ENCODE data around the gene SAMM50. TPM values are rescaled to one million over a fixed set of nuclear protein-coding genes. Genes with fewer than 3 reads are reported as not detected.

SAMM50 gene
- total RNA-seq, 1 experiment from 2014 or later, result 55.3 TPM

GRCh38 chr22:44028091-44028490 is 72.8 kb downstream of the SAMM50 start:
- Mint-ChIP-seq H3K4me3 (ENCODE audit: low read depth, unreplicated experiment) (no peak overlapping the region), H3K27me3 (ENCODE audit: unreplicated experiment) (no peaks in the 10 kb centered on the region), H3K4me1 (ENCODE audit: low read depth, unreplicated experiment) (peaks cover 17% of the 10 kb centered on the region), H3K27ac (ENCODE audit: unreplicated experiment) (no peak overlapping the region), H3K36me3 (ENCODE audit: insufficient read depth, unreplicated experiment) (peaks cover 7% of the 10 kb centered on the region), H3K9me3 (ENCODE audit: low read depth, unreplicated experiment) (no peaks in the 10 kb centered on the region)
- TF ChIP-seq CTCF (IDR thresholded peaks at IDR 0.05; ENCODE audit: unreplicated experiment), result no peak
- BruUV-seq (replicated peaks), result no TSS peak
- no peak for DNase-seq
- CTCF ChIA-PET, result interaction anchor here (0.5 kb wide), 1 partner anchor 62 kb away, joined by 3 read pairs; no protein-coding TSS in a partner anchor
- intact Hi-C loops (cut with micrococcal nuclease; ENCODE audit: unreplicated experiment), result no loop called here

- TF ChIP-seq CTCF (IDR thresholded peaks at IDR 0.05; ENCODE audit: unreplicated experiment), result no peak
- H3K27me3 Mint-ChIP-seq (ENCODE audit: unreplicated experiment), result no peaks in the 10 kb centered on the region
- H3K27ac Mint-ChIP-seq (ENCODE audit: unreplicated experiment), result no peak overlapping the region
- CTCF ChIA-PET, result no interaction called here
- H3K4me3 Mint-ChIP-seq (ENCODE audit: low read depth, unreplicated experiment), result no peak overlapping the region
- H3K4me1 Mint-ChIP-seq (ENCODE audit: low read depth, unreplicated experiment), result peaks cover 8% of the 10 kb centered on the region
- intact Hi-C loops (cut with micrococcal nuclease; ENCODE audit: unreplicated experiment), result no loop called here
- H3K36me3 Mint-ChIP-seq (ENCODE audit: insufficient read depth, unreplicated experiment), result peaks cover under 1% of the 10 kb centered on the region
- DNase-seq, result no peak
- H3K9me3 Mint-ChIP-seq (ENCODE audit: low read depth, unreplicated experiment), result no peaks in the 10 kb centered on the region
- BruUV-seq (replicated peaks), result no TSS peak
These were observed 73.8 kb downstream of the SAMM50 start for GRCh38 chr22:44029069-44029468.

- intact Hi-C loops (cut with micrococcal nuclease; ENCODE audit: unreplicated experiment), result no loop called here
- no peak overlapping the region for H3K27ac Mint-ChIP-seq (ENCODE audit: unreplicated experiment)
- TF ChIP-seq CTCF (IDR thresholded peaks at IDR 0.05; ENCODE audit: unreplicated experiment), result no peak
- H3K4me3 Mint-ChIP-seq (ENCODE audit: low read depth, unreplicated experiment), result no peak overlapping the region
- H3K4me1 Mint-ChIP-seq (ENCODE audit: low read depth, unreplicated experiment), result peaks cover 8% of the 10 kb centered on the region
- CTCF ChIA-PET, result no interaction called here
- H3K9me3 Mint-ChIP-seq (ENCODE audit: low read depth, unreplicated experiment), result no peaks in the 10 kb centered on the region
- DNase-seq, result no peak
- H3K27me3 Mint-ChIP-seq (ENCODE audit: unreplicated experiment), result no peaks in the 10 kb centered on the region
- BruUV-seq (replicated peaks), result no TSS peak
- no peaks in the 10 kb centered on the region for H3K36me3 Mint-ChIP-seq (ENCODE audit: insufficient read depth, unreplicated experiment)
These were observed 74.9 kb downstream of the SAMM50 start for GRCh38 chr22:44030051-44030701.

- no TSS peak for BruUV-seq (replicated peaks)
- peaks cover 4% of the 10 kb centered on the region for H3K4me1 Mint-ChIP-seq (ENCODE audit: low read depth, unreplicated experiment)
- TF ChIP-seq CTCF (IDR thresholded peaks at IDR 0.05; ENCODE audit: unreplicated experiment), result no peak
- no peaks in the 10 kb centered on the region for H3K9me3 Mint-ChIP-seq (ENCODE audit: low read depth, unreplicated experiment)
- no peaks in the 10 kb centered on the region for H3K27me3 Mint-ChIP-seq (ENCODE audit: unreplicated experiment)
- H3K36me3 Mint-ChIP-seq (ENCODE audit: insufficient read depth, unreplicated experiment), result no peaks in the 10 kb centered on the region
- no peak for DNase-seq
- no peak overlapping the region for H3K27ac Mint-ChIP-seq (ENCODE audit: unreplicated experiment)
- intact Hi-C loops (cut with micrococcal nuclease; ENCODE audit: unreplicated experiment), result no loop called here
- H3K4me3 Mint-ChIP-seq (ENCODE audit: low read depth, unreplicated experiment), result no peak overlapping the region
- CTCF ChIA-PET, result no interaction called here
These were observed 75.5 kb downstream of the SAMM50 start for GRCh38 chr22:44030702-44031082.
